Measurements from ENCODE around the gene KLHL30.

Gene KLHL30

GRCh38 chr2:238167761-238168160 is 29.3 kb downstream of the KLHL30 start:
- TF ChIP-seq REST (IDR thresholded peaks at IDR 0.05; ENCODE audit: insufficient read depth in 1 of 2, low read depth in 2 of 2, low read length in 2 of 2) (no peak), SIN3A (IDR thresholded peaks at IDR 0.05; ENCODE audit: borderline replicate concordance, insufficient read depth, low read length) (no peak), FOXP2 (optimal IDR thresholded peaks at IDR 0.05; ENCODE audit: borderline replicate concordance, extremely low read depth, extremely low read length, insufficient read depth) (no peak), TAF1 (IDR thresholded peaks at IDR 0.05; ENCODE audit: borderline replicate concordance, insufficient read depth, low read length) (no peak), POLR2AphosphoS5 (IDR thresholded peaks at IDR 0.05; ENCODE audit: low read depth, low read length) (no peak)

- TF ChIP-seq TAF1 (IDR thresholded peaks at IDR 0.05; ENCODE audit: borderline replicate concordance, insufficient read depth, low read length) (no peak), POLR2AphosphoS5 (IDR thresholded peaks at IDR 0.05; ENCODE audit: low read depth, low read length) (no peak), FOXP2 (optimal IDR thresholded peaks at IDR 0.05; ENCODE audit: borderline replicate concordance, extremely low read depth, extremely low read length, insufficient read depth) (no peak), SIN3A (IDR thresholded peaks at IDR 0.05; ENCODE audit: borderline replicate concordance, insufficient read depth, low read length) (no peak), REST (IDR thresholded peaks at IDR 0.05; ENCODE audit: insufficient read depth in 1 of 2, low read depth in 2 of 2, low read length in 2 of 2) (no peak)
These were observed 30.0 kb downstream of the KLHL30 start for GRCh38 chr2:238168196-238169047.

- TF ChIP-seq POLR2AphosphoS5 (IDR thresholded peaks at IDR 0.05; ENCODE audit: low read depth, low read length) (peak; percentile 29; the same call in 1 of the 2 replicates), TAF1 (IDR thresholded peaks at IDR 0.05; ENCODE audit: borderline replicate concordance, insufficient read depth, low read length) (no peak)
These were observed 30.7 kb downstream of the KLHL30 start for GRCh38 chr2:238169048-238169707.

GRCh38 chr2:238169708-238170251 is 31.3 kb downstream of the KLHL30 start:
- TF ChIP-seq POLR2AphosphoS5 (IDR thresholded peaks at IDR 0.05; ENCODE audit: low read depth, low read length), result 0 out of 2 replicates have a peak, but pooled peaks have one; percentile 2
- TF ChIP-seq FOXP2 (optimal IDR thresholded peaks at IDR 0.05; ENCODE audit: borderline replicate concordance, extremely low read depth, extremely low read length, insufficient read depth), result no peak
- TF ChIP-seq SIN3A (IDR thresholded peaks at IDR 0.05; ENCODE audit: borderline replicate concordance, insufficient read depth, low read length), result no peak
- no peak for TF ChIP-seq REST (IDR thresholded peaks at IDR 0.05; ENCODE audit: insufficient read depth in 1 of 2, low read depth in 2 of 2, low read length in 2 of 2)

- TF ChIP-seq REST (IDR thresholded peaks at IDR 0.05; ENCODE audit: insufficient read depth in 1 of 2, low read depth in 2 of 2, low read length in 2 of 2) (no peak), FOXP2 (optimal IDR thresholded peaks at IDR 0.05; ENCODE audit: borderline replicate concordance, extremely low read depth, extremely low read length, insufficient read depth) (no peak), POLR2AphosphoS5 (IDR thresholded peaks at IDR 0.05; ENCODE audit: low read depth, low read length) (no peak), SIN3A (IDR thresholded peaks at IDR 0.05; ENCODE audit: borderline replicate concordance, insufficient read depth, low read length) (no peak), TAF1 (IDR thresholded peaks at IDR 0.05; ENCODE audit: borderline replicate concordance, insufficient read depth, low read length) (no peak)
These were observed 32.1 kb downstream of the KLHL30 start for GRCh38 chr2:238170386-238171071.

Data from PFSK-1 (cell line).